ENCODE measurements around the gene IFNE. TPM values are rescaled to one million over a fixed set of nuclear protein-coding genes. Genes with fewer than 3 reads are reported as not detected.

IFNE gene
- total RNA-seq, 1 experiment from 2014 or later: not detected

DNA sequence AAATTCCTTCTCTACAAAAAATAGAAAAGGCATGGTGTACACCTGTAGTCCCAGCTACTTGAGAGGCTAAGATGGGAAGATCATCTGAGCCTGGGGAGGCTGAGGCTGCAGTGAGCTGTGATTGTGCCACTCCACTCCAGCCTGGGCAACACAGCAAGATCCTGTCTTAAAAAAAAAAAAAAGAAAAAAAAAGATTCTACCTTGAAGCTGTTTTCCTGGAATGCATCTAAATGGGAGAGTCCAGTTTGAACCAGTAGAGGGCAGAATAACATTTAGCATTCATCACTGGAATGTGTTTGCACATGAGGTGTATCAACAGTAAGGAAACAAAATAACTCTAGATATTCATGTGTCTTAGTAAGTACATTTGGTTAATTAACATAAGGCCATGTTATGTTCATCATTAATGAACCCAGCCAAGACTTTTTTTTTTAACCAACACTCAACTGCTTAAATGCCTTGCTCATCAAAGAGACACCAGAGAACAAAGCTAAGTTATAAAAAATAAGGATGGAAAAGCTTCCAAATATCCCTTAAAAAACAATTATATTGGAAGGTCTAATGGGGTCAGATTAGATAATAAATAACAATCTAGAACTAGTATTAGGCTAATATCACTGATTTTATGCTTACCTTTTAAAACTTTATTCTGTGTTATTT is 16.1 kb downstream of the IFNE start:
- Histone ChIP-seq H2BK5ac (ENCODE audit: insufficient read length, low read length) (no peak overlapping the region), H2BK15ac (ENCODE audit: low read depth, low read length) (no peak overlapping the region), H2BK120ac (ENCODE audit: low read depth, low read length, poor library complexity, severe bottlenecking) (no peak overlapping the region), H3K18ac (ENCODE audit: insufficient read length, low read depth, low read length) (no peak overlapping the region), H3K9me3 (ENCODE audit: control insufficient read depth, low read depth, low read length) (no peaks in the 10 kb centered on the region), H3K27ac (ENCODE audit: insufficient read length, low read depth, low read length) (no peak overlapping the region), H2BK20ac (ENCODE audit: low read depth, low read length, poor library complexity, severe bottlenecking) (no peak overlapping the region), H3K4me2 (ENCODE audit: insufficient read depth, insufficient read length, low read length) (no peak overlapping the region), H3K79me2 (ENCODE audit: insufficient read depth, low read length) (no peaks in the 10 kb centered on the region), H3T11ph (ENCODE audit: low read length) (no peak overlapping the region), H3K14ac (ENCODE audit: insufficient read depth, low read length) (no peak overlapping the region), H3K27me3 (ENCODE audit: insufficient read depth, low read length) (no peaks in the 10 kb centered on the region), H3K4me1 (ENCODE audit: insufficient read depth, low read length) (no peaks in the 10 kb centered on the region), H3K79me1 (ENCODE audit: insufficient read depth, low read depth, low read length, poor library complexity, severe bottlenecking) (no peaks in the 10 kb centered on the region), H4K5ac (ENCODE audit: insufficient read length, low read depth, low read length) (no peak overlapping the region), H4K20me1 (ENCODE audit: control insufficient read depth, insufficient read depth, insufficient read length) (no peaks in the 10 kb centered on the region), H3K23ac (ENCODE audit: insufficient read length, low read depth, low read length) (no peak overlapping the region), H3K56ac (ENCODE audit: insufficient read length, low read depth, low read length) (no peak overlapping the region), H3K9ac (ENCODE audit: extremely low read depth, insufficient read length, low read length) (no peak overlapping the region), H2AFZ (ENCODE audit: low read length) (no peak overlapping the region), H3K4ac (ENCODE audit: low read depth, low read length) (no peak overlapping the region), H3K23me2 (ENCODE audit: insufficient read length, low read depth, low read length, poor library complexity, severe bottlenecking) (no peaks in the 10 kb centered on the region), H4K91ac (ENCODE audit: insufficient read length, low read depth, low read length) (no peak overlapping the region), H2AK5ac (ENCODE audit: insufficient read length, low read length) (no peak overlapping the region), H4K8ac (replicated peaks; ENCODE audit: insufficient read length, low read depth, low read length) (no peak overlapping the region), H2BK12ac (ENCODE audit: insufficient read length, low read depth, low read length) (no peak overlapping the region)
- no peak overlapping the region for H3K27ac Mint-ChIP-seq
- TF ChIP-seq, protein P1, sequence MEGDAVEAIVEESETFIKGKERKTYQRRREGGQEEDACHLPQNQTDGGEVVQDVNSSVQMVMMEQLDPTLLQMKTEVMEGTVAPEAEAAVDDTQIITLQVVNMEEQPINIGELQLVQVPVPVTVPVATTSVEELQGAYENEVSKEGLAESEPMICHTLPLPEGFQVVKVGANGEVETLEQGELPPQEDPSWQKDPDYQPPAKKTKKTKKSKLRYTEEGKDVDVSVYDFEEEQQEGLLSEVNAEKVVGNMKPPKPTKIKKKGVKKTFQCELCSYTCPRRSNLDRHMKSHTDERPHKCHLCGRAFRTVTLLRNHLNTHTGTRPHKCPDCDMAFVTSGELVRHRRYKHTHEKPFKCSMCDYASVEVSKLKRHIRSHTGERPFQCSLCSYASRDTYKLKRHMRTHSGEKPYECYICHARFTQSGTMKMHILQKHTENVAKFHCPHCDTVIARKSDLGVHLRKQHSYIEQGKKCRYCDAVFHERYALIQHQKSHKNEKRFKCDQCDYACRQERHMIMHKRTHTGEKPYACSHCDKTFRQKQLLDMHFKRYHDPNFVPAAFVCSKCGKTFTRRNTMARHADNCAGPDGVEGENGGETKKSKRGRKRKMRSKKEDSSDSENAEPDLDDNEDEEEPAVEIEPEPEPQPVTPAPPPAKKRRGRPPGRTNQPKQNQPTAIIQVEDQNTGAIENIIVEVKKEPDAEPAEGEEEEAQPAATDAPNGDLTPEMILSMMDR (conservative IDR thresholded peaks at IDR 0.05): peak; percentile 82
- no peaks in the 10 kb centered on the region; the same call in 1 of the 2 replicates for H3K27me3 Mint-ChIP-seq (ENCODE audit: low read depth)
- peaks cover 0 to 3% of the 10 kb centered on the region in 2 experiments; a peak in 2 of 4 replicates for H3K4me1 Mint-ChIP-seq
- peaks cover 20 to 23% of the 10 kb centered on the region in 2 experiments for H3K9me3 Mint-ChIP-seq
- DNase-seq: no peak
- peaks cover 0 to 11% (median 4%) of the 10 kb centered on the region in 3 experiments; a peak in 3 of 7 replicates for H3K36me3 Mint-ChIP-seq (ENCODE audit: insufficient read depth in 1 of 3, low read depth in 3 of 3)
- no peak overlapping the region for H3K4me3 Mint-ChIP-seq
